SIG-M5 treated with dmso at 0.1 percent for 504 hours (cell line): ENCODE results near the gene PGA4.
"Not testable (repeated sequence)": the region's sequence is repeated elsewhere in the genome, so short reads cannot be mapped to it uniquely, and the experiment has no call there.

Experiments used
- DNase-seq: peaks from one replicate; lab custom pipeline; 2025; ENCODE audit not compliant: unreplicated experiment; lab: John Stamatoyannopoulos, UW

Gene PGA4

DNA sequence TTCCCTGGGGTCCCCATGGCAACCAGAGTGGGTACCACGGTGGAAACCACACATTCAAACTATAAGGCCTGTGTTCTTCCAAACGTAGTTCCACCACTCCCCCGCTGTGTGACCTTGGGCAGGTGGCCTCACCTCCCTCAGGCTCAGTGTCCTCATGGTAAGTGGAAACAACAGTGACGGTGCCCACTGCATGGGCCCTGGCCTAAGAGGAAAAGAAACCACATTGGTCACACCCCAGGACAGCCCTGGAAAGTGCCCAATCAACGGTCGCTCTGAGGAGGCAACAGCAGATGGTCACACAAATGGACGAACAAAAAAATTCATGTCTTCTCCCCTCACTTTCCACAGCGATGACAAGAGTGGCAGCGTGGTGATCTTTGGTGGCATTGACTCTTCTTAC lies 25.9 kb downstream of the PGA4 start:
- DNase-seq, result not testable (repeated sequence)

DNA sequence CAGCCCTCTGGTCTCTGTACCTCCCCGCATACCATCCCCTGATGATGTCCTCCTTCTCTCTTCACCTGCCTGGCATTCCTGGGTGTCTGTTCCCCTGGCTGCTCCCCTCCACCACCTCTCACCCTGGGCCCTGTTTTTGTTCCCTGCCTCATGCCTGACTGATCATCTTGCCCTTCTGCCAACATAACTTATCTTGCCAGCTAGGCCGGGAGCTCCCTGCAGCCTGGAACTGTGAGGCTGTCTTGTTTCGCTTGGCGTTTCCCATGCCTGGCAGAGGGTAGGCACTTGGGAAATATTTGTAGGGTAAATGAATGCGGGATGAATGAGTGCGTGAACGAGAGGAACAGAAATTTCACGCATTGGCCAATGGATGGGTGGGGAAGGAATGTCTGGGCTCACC lies 27.1 kb downstream of the PGA4 start:
- not testable (repeated sequence) for DNase-seq

DNA sequence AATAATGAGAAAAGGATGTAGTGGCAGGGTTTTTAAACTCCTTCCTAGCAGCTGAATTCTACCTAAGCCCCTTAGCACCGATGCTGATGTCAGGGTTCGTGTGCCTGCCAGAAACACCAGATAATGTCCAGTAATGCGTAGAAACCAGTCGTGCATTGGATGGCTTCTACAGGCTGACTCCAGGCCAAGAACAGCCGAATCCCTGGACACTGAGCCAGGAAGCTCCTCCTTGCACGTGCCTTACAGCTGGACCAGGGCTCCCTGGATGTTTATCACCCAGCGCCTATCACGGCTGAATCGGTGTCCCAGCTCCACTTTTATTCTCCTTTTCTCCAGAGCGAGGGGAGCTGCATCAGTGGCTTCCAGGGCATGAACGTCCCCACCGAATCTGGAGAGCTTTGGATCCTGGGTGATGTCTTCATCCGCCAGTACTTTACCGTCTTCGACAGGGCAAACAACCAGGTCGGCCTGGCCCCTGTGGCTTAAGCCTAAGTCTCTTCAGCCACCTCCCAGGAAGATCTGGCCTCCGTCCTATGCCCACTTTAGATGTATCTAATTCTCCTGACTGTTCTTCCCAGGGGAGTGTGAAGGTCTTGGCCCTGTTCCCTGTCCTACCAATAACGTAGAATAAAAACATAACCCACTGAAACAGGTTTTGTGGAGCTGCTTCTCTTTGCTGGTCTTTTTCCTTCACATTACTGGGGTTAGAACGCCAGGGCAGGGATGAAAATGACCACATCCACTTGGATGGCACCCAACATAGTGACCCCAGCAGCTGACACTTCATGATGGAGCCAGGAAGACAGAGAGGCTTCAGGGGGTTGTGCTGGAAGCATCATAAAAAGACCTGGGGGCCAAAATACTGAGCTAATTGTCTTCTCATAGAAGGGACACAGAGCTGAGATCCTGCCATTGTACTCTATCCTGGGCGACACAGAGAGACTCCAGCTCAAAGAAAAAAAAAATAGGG lies 28.9 kb downstream of the PGA4 start:
- not testable (repeated sequence) for DNase-seq

DNA sequence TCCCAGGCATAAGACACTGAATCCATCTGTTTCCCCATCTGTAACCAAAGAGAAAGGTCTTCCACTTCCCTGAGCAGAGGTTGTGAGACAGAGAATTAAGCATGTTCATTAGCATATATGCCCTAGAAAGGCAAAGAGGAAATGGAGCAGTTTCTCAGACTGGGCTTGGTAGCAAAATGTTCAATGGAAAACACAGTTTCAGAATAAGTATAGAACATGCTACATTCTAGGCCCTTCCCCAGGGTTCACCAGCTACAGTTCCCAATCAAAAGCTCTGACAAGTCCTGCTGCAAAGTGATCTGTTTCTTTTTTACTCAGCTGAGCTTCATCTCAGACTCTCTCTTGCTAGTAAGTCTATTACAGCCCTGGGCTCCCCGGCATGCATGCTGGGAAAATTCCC lies 30.2 kb downstream of the PGA4 start:
- DNase-seq, result not testable (repeated sequence)

DNA sequence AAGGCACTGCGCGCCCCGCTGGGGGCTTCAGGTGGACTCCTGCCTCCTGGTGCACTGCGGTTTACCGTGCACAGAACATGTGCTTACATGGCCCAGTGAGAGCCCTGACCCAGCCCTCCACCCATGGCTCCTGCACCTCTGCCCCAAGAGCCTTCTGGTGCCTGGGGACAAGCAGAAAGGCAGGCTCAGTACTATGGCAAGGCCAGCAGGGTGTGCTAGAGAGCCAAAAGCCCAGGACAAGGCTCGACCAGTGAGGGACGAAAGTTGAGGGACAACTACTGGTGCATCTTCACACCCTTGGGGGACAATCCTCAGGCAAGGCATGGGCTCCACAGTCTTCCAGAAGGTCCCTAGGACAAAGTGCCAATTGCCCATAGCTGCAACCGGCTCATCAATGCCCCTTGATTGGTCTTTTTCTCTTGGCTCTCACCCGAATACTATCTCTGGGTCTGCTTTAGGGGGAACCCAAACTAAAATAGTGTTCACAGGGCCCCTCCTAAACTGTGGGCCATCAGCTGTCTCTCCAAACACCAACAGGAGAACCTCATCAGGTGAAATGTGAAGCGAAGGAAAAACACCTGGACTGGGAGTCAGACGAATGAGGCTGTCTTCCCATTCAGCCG lies 32.4 kb downstream of the PGA4 start:
- DNase-seq, result peak; percentile 64

DNA sequence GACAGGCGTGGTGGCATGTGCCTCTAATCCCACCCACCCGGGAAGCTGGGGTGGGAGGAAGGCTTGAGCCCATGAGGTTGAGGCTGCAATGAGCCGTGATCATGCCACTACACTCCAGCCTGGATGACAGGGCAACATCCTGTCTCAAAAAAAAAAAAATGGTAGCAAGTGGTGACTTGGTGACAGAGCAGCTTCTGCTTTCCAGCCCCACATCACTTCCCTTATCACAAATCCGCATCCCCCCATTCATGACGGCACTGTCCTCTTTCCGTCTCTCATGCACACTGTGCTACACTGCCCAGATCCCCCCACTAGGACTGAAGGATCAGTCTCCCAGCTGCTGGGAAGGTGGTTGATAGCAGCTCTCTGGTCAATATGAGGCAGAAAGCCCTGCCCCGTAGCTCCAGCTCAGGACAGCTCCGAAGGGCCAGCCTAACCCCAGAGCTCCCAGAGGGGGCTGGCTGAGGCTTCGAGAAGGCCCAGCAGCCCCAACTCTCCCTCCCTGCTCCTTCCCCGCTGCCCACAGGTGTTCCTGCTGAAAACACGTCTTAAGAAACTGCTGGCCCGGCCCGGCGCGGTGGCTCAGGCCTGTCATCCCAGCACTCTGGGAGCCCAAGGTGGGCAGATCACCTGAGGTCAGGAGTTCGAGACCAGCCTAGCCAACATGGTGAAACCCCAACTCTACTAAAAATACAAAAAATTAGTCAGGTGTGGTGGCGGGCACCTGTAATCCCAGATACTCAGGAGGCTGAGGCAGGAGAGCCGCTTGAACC lies 34.7 kb downstream of the PGA4 start:
- DNase-seq, result peak; percentile 15

DNA sequence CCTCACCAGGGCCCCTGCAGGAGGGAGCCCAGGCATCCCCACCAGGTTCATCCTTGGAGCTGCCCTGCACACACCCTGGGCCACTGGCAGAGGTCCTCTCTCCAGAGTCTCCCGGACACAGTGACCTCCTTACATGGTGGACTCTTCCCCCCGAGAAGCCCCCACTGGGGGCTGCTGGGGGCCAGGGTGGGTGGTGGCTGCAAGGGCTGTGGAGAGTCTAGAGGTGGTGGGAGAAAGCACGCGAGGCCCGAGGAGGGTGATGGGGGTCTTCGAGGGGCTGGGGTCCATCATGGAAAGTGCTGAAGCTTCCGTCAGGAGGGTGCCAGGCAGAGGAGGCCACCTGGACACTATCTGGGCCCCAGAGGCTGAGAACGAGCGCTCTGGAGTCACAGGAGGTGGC lies 36.4 kb downstream of the PGA4 start:
- no peak for DNase-seq

DNA sequence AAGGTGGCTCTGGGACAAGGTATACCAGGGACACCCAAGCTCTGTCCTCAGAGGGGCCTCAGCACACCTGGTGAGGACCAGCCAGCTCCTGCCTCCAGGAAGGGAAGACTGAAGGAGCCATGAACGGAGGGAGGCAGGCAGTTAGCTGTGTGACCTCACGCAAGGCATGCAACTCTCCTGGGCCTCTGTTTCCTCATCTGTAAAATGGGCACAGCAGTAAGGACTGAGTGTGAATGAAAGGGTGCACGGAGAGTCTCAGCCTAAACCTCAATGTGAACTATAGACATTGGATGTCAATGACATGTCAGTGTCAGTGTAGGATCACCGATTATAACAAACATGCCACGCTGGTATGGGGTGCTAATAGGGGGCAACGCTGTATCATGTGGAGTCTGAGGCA lies 37.2 kb downstream of the PGA4 start:
- DNase-seq, result no peak

DNA sequence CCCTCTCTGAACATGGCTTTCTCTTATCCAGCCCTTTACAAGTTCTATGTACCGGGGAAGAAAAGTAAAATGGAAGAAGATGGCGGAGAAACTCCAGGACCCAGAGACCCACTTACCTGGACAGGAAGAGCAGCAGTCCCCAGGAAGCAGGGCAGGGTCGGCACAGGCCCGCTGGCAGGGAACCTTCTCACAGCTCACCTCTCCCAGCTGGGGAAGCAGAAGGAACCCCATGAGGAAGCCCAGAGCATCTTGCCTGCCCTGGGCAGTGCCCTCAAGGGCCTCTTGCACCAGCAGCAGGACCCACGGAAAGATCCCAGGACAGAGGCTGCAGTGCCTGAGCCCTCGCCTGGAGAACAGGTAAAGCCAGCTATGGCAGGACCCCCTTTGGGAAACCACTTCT lies 42.2 kb downstream of the PGA4 start:
- no peak for DNase-seq

DNA sequence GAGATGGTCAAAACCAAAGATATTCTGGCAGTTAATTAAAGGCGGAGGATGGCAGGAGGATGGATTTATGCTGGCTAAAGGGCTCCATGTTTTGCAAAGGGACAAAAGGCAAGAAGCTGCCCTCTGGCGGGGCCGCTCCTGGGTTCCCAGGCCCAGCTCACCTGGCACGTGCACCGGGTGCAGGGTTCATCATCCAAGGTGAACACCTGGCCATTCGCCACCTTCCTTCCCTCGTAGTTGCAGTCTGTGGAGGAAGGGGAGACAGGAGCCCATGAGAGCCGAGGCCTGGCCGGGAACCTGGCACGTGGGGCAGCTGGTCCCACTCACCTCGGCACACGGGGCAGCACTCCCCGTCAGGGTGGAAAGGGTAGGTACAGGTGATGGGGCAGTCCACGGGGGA lies 42.6 kb downstream of the PGA4 start:
- no peak for DNase-seq

DNA sequence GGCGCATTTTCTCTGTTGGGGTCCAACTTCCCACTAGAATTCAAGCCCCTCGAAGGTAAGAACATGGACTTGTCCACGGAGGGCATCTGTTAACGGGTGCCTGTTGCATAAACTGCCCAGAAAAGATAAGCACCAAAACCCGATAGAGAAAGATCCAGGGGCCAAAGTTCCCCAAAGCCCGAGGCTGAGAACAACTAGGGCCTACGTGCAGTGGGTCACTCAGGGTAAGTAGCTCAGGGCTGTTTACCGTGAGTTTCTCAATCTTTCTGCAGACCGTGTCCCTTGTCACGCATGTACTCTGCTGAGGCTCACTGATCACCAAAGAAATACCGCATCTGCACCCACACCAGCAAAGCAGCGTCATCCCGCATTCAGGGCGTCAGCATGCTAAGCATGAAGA lies 43.2 kb downstream of the PGA4 start:
- DNase-seq, result no peak

DNA sequence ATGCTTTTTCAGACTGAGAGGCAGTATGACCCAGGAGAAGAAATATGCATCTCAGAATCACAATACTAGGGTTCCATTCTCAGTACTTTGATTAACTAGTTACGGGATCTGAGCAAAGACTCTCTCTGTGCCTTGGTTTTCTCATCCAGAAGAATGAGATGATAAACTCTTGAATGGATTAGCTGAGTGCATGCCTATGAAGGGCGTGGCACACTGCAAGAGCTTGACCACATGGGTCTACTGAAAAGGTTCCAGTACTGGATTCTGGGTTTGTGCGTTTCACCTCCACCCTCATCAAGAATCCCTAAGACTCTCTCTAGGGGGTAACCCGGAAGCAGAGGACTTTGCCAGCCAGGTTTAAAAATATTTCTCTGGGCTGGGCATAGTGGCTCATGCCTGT lies 44.5 kb downstream of the PGA4 start:
- no peak for DNase-seq

DNA sequence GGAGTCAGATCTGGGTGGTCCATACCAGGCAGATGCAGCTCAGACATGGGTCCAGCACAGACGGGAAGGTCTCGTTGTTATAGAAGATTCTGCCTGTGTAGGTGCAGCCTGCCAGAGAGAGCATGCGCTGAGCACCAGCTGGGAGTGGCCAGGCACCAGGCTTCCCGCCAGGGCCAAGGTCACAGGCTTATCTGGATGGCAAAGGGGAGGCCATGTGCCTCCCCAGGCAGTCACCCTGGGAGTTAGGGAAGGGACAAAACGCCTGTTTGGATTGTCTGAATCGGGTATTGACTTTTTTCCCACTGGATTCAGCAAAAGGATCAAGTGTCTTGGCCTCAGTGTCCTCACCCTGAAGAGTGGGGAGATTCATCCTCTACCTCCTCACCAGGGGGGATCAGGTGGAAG lies 45.3 kb downstream of the PGA4 start:
- DNase-seq, result no peak

DNA sequence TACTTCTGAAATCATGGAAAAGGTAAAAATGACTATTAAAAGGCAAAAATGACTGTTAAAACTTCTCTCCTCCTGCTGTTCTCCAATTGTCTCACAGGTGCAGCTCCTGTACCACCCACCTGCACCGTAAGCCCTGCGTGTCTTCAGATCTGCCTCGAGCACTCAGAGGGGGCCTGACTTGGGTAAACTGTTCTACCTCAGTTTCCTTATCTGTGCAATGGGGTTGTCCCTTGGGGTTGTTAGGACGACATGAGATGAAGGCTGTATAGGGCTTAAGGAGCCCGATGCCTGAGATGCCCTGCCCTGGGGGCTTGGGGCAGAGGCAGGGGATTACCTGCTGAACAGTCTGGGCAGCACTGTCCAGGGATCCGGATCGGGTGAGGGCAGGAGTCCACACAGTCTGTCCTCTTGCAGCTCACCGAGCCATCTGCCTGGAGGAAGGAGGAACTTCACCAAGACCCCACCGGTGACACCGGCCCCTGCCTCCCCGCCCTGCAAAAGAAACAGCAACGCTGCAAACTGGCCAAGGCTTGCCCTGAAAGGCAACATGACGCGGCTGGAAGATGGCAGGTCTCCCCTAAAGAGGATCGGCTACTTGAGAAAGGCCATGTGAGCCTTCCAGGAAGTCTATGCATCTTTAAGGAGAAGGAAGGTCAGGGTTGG lies 46.6 kb downstream of the PGA4 start:
- DNase-seq, result no peak

DNA sequence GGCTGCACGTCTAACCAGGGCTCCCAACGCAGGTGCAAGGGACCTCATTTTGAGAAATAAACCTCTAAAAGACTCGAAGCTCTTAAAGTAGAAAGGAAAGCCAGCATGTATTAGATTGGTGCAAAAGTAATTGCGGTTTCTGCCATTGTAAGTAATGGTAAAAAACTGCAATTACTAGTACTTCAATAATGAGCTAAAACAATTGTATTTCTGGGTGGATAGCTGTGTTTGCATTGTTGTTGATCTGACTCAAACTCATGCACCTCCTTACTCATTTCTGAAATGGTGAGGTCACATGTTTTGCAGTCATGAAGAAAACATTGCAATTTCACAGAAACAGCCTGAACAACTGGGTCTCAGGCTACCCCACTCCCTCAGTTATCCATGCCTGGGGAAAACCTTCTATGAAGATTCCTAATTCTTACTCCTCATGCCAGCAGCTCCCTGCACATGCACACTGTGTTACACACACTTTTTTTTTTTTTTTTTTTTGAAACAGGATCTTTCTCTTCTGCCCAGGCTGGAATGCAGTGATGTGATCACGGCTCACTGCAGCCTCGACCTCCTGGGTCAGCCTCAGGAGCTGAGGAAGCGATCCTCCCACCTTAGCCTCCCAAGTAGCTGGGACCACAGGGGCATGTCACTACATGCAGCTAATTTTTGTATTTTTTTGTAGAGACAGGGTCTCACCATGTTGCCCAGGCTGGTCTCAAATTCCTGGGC lies 48.4 kb downstream of the PGA4 start:
- no peak for DNase-seq

DNA sequence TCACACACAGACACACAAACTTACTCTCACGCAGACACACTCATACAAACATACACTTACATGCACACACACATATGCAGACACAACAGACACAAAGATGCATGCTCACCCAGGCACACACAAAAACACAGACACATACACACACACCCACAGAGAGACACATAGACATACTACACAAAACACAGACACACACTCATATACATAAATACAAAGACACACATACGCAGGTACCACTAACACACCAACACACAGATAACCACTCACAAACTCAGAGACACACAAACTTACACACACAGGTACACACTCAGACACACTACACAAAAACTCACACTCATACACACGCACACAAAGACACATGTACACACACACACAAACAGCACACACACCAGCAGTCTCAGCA lies 50.6 kb downstream of the PGA4 start:
- no peak for DNase-seq

DNA sequence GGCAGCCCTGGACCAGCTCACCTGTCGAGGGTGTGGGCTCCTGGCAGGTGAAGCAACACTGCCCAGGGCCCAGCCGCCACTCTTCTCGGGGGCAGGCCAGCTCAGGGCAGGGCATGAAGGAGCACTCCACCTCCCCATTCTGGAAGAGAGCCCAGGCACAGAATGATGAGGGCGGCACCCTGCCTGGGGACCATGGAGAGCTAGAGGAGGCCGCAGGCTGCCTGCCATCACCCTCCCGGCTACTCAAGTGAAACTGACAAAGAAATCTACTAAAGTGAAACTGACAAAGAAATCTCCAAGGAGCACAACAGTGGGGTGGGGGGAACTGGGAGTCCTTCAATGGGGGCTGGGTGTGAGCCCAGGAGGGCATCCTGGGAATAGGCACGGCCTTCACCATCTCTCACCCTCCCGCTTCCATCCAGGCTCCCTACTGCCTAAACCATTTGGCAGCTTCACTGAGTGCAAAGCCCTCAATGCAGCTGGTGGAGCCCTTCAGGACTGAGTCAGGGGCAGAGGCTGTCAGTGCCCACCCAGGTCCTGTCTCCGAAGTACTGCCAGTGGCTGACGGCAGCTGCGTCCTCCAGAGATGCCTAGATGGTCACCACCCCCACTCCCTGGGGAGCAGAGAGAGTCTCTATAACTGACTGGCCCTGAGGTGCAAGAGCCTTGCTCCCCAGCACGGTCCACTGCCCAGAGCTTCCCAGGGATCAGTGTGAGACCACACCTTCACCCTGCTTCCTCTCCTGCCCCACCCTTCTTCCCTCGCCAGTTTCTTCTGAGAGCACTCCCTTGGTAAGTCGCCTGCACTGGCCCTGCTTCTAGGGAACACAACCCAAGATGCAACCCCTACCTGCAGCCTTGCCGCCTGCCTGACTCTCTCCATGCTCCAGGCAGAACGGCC lies 51.3 kb downstream of the PGA4 start:
- no peak for DNase-seq

DNA sequence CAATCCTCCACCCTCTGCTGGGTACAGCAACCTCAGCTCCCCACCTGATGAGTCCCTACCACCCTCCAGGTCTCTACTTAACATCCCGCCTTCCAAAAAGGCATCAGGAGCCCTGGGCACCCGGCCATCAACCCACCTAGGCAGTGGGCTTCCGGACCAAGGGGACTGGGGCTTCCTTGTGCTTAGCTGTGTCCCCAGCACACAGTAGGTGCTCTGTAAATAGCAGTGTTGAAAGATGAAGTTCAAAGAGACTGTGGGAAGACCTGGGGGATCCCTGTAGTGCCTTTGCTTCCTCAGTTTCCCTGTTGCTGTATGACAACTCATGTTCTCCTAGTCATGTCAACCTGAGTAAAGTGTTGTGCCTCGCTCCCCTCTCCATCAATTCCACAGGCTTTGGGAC lies 51.9 kb downstream of the PGA4 start:
- DNase-seq, result no peak

DNA sequence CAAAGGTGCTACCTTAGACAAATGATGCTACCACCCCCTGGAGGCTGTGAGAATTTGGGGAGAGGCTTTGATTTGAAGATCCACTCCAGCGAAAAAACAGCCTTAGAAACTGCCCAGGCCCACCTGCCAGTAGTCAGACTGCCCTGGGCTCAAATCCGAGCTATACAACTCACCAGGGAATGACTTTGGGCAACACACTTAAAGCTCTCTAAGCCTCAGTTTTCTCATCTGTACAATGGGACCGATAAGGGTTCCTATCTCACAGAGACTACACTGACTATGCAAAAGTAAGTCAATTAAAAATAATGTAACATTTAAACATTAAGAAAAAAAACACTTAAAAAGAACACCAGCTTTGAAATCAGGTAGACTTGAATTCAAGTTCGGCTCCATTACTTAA lies 53.0 kb downstream of the PGA4 start:
- no peak for DNase-seq
